SK-N-SH treated with all-trans-retinoic acid at 6 μM for 48 hours (cell line): ENCODE data around the gene FXYD2.

Experiments
- ARNTL ChIP-seq: fragments of 450-650 bp; formaldehyde crosslinking; IDR thresholded peaks from 2 replicates; pipeline ENCODE4 v1.5.0; 2020; ENCODE audit warnings: low read depth, mild to moderate bottlenecking, moderate library complexity, borderline replicate concordance
- ISL1 ChIP-seq: fragments of 250-450 bp; sonication (Bioruptor Pico); IDR thresholded peaks from 2 replicates; pipeline ENCODE4 v2.1.2; 2022; ENCODE audit warnings: mild to moderate bottlenecking, moderate library complexity
- OSR1 ChIP-seq: fragments of 250-450 bp; sonication (Bioruptor Pico); IDR thresholded peaks from 2 replicates; pipeline ENCODE4 v1.8.0; 2022; ENCODE audit warnings: moderate library complexity, mild to moderate bottlenecking, inconsistent platforms
- PPARA ChIP-seq: fragments of 250-450 bp; sonication (Bioruptor Pico); IDR thresholded peaks from 2 replicates; pipeline ENCODE4 v1.5.0; 2020; ENCODE audit warnings: mild to moderate bottlenecking, borderline replicate concordance
- RARB ChIP-seq: fragments of 250-450 bp; sonication (Bioruptor Pico); IDR thresholded peaks from 2 replicates; pipeline ENCODE4 v1.8.0; 2021; ENCODE audit warnings: mild to moderate bottlenecking, moderate library complexity
- TOX ChIP-seq: fragments of 250-450 bp; sonication (Bioruptor Pico); IDR thresholded peaks from 2 replicates; pipeline ENCODE4 v1.8.0; 2021; ENCODE audit warnings: mild to moderate bottlenecking, moderate library complexity, borderline replicate concordance
- ZC3H10 ChIP-seq: fragments of 250-450 bp; sonication (Bioruptor Pico); IDR thresholded peaks from 2 replicates; pipeline ENCODE4 v1.5.1; 2021; ENCODE audit warnings: mild to moderate bottlenecking, moderate library complexity
- ZFP3 ChIP-seq: fragments of 250-450 bp; sonication (Bioruptor Pico); IDR thresholded peaks from 2 replicates; pipeline ENCODE4 v1.5.0; 2020; ENCODE audit warnings: mild to moderate bottlenecking, moderate library complexity
- ZFP30 ChIP-seq: fragments of 450-650 bp; formaldehyde crosslinking; IDR thresholded peaks from 2 replicates; pipeline ENCODE4 v1.5.0; 2022; ENCODE audit warnings: mild to moderate bottlenecking, moderate library complexity
- ZNF565 ChIP-seq: fragments of 450-650 bp; formaldehyde crosslinking; conservative IDR thresholded peaks from 2 replicates; pipeline ENCODE4 v1.5.0; 2020; ENCODE audit warnings: low read depth, mild to moderate bottlenecking, moderate library complexity
- ZNF8 ChIP-seq: fragments of 450-650 bp; formaldehyde crosslinking; IDR thresholded peaks from 2 replicates; pipeline ENCODE4 v1.5.0; 2020; ENCODE audit warnings: mild to moderate bottlenecking, moderate library complexity
- TF ChIP-seq, protein P1 (sequence below): fragments of 250-450 bp; sonication (Bioruptor Pico); IDR thresholded peaks from 2 replicates; pipeline ENCODE4 v1.8.0; 2020; ENCODE audit warnings: mild to moderate bottlenecking, moderate library complexity, borderline replicate concordance
- TF ChIP-seq, protein P2 (sequence below): fragments of 250-450 bp; sonication (Bioruptor Pico); IDR thresholded peaks from 2 replicates; pipeline ENCODE4 v1.5.1; 2020; ENCODE audit warnings: low read depth, mild to moderate bottlenecking, moderate library complexity
- TF ChIP-seq, protein P3 (sequence below): fragments of 250-450 bp; sonication (Bioruptor Pico); IDR thresholded peaks from 2 replicates; pipeline ENCODE4 v1.5.1; 2021; ENCODE audit warnings: mild to moderate bottlenecking, moderate library complexity

DNA sequence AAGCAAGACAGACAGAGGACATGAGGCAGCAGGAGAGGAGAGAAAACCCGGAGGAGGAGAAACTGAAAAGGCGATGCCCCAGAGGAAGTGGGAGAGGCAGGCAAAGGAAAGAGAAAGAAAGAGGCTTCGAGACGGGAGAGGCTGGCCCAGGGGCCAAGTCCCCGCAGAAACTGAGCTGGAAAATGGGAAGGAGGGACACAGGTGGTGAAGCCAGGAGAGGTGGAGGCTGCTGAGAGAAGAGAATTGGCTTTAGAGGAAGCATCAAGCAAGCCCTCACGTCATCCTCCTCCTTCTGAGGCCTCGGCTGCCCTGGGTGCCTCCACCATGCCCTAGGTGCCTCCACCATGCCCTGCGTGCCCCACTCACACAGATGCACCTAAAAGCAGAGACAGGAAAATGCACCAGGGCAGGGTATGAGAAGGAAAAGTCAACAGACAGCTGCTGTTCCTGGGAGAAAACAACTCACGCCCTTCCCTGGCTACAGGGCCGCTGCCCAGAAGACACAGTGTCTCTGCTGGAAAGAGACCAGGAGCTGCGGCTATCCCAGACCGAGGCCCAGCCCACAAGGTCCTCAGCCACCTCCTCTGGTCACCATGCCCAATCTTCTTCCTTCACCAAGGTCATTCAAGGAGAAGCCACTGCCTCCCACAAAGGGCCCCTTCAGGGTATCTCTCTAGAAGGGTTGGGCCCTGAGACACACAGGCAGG lies 37.6 kb upstream of the FXYD2 start:
- TF ChIP-seq ZNF565 (CRISPR knock-in tag) (no peak), ARNTL (CRISPR knock-in tag) (no peak), RARB (CRISPR knock-in tag) (no peak), ZFP3 (CRISPR knock-in tag) (no peak), ISL1 (CRISPR knock-in tag) (no peak), ZFP30 (CRISPR knock-in tag) (no peak), ZNF8 (CRISPR knock-in tag) (no peak), PPARA (no peak), OSR1 (CRISPR knock-in tag) (no peak), TOX (no peak), ZC3H10 (CRISPR knock-in tag) (no peak)
- TF ChIP-seq, protein P1, sequence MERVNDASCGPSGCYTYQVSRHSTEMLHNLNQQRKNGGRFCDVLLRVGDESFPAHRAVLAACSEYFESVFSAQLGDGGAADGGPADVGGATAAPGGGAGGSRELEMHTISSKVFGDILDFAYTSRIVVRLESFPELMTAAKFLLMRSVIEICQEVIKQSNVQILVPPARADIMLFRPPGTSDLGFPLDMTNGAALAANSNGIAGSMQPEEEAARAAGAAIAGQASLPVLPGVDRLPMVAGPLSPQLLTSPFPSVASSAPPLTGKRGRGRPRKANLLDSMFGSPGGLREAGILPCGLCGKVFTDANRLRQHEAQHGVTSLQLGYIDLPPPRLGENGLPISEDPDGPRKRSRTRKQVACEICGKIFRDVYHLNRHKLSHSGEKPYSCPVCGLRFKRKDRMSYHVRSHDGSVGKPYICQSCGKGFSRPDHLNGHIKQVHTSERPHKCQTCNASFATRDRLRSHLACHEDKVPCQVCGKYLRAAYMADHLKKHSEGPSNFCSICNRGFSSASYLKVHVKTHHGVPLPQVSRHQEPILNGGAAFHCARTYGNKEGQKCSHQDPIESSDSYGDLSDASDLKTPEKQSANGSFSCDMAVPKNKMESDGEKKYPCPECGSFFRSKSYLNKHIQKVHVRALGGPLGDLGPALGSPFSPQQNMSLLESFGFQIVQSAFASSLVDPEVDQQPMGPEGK: no peak
- TF ChIP-seq, protein P2, sequence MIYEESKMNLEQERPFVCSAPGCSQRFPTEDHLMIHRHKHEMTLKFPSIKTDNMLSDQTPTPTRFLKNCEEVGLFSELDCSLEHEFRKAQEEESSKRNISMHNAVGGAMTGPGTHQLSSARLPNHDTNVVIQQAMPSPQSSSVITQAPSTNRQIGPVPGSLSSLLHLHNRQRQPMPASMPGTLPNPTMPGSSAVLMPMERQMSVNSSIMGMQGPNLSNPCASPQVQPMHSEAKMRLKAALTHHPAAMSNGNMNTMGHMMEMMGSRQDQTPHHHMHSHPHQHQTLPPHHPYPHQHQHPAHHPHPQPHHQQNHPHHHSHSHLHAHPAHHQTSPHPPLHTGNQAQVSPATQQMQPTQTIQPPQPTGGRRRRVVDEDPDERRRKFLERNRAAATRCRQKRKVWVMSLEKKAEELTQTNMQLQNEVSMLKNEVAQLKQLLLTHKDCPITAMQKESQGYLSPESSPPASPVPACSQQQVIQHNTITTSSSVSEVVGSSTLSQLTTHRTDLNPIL (CRISPR knock-in tag): no peak
- TF ChIP-seq, protein P3, sequence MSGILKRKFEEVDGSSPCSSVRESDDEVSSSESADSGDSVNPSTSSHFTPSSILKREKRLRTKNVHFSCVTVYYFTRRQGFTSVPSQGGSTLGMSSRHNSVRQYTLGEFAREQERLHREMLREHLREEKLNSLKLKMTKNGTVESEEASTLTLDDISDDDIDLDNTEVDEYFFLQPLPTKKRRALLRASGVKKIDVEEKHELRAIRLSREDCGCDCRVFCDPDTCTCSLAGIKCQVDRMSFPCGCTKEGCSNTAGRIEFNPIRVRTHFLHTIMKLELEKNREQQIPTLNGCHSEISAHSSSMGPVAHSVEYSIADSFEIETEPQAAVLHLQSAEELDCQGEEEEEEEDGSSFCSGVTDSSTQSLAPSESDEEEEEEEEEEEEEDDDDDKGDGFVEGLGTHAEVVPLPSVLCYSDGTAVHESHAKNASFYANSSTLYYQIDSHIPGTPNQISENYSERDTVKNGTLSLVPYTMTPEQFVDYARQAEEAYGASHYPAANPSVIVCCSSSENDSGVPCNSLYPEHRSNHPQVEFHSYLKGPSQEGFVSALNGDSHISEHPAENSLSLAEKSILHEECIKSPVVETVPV (CRISPR knock-in tag): no peak
